PFSK-1 (cell line): ENCODE results near the gene DIAPH2.

ENCODE experiments used
- FOXP2 ChIP-seq: optimal IDR thresholded peaks from 2 replicates; pipeline ENCODE3; 2011; ENCODE audit warnings: borderline replicate concordance, control low read depth, inconsistent platforms; ENCODE audit not compliant: insufficient read depth; ENCODE audit errors: extremely low read length, extremely low read depth
- POLR2AphosphoS5 ChIP-seq: IDR thresholded peaks from 2 replicates; pipeline ENCODE4 v1.6.1; 2012; ENCODE audit warnings: low read depth, mild to moderate bottlenecking, control low read depth, low read length, moderate library complexity
- TAF1 ChIP-seq: IDR thresholded peaks from 2 replicates; pipeline ENCODE4 v1.6.1; 2012; ENCODE audit warnings: low read length, control low read depth, borderline replicate concordance; ENCODE audit not compliant: insufficient read depth

DNA sequence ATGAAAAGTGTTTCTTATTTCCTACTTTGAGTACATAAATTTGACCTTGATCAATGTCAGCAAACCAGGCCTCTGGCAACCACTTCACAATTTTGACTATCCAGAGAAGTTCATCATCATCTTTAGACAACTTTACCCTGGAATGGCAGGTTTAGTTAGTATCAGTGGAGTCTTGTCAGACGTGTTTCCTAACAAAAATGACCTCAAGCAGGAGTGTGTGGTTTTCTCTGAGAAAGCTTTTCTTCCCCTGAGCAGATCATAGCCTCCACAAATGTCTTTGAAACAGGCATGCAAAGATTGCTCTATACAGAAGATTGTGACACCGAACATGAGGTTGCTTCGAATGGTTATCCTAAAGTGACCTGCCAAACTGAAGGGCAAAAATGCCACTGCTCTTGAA lies 841.3 kb downstream of the DIAPH2 start:
- TF ChIP-seq TAF1 = no peak
- TF ChIP-seq POLR2AphosphoS5 = no peak
- no peak for TF ChIP-seq FOXP2
